OCI-LY1 (cell line): ENCODE results near the gene VSX2.

Experiments used
- EZH2 ChIP-seq: fragments of 200-600 bp; sonication (generic), shearing (Covaris generic); IDR thresholded peaks from 2 replicates; pipeline ENCODE4 v1.8.0; 2017; ENCODE audit warnings: borderline replicate concordance, mixed run types, mild to moderate bottlenecking, antibody characterized with exemption, low read length, moderate library complexity, mixed read lengths
- TF ChIP-seq, protein P1 (sequence below): fragments of 200-600 bp; sonication (generic), shearing (Covaris generic); IDR thresholded peaks from 2 replicates; pipeline ENCODE4 v1.5.1; 2017; ENCODE audit warnings: mild to moderate bottlenecking, antibody characterized with exemption, low read length, moderate library complexity, mixed read lengths

- TF ChIP-seq, protein P1, sequence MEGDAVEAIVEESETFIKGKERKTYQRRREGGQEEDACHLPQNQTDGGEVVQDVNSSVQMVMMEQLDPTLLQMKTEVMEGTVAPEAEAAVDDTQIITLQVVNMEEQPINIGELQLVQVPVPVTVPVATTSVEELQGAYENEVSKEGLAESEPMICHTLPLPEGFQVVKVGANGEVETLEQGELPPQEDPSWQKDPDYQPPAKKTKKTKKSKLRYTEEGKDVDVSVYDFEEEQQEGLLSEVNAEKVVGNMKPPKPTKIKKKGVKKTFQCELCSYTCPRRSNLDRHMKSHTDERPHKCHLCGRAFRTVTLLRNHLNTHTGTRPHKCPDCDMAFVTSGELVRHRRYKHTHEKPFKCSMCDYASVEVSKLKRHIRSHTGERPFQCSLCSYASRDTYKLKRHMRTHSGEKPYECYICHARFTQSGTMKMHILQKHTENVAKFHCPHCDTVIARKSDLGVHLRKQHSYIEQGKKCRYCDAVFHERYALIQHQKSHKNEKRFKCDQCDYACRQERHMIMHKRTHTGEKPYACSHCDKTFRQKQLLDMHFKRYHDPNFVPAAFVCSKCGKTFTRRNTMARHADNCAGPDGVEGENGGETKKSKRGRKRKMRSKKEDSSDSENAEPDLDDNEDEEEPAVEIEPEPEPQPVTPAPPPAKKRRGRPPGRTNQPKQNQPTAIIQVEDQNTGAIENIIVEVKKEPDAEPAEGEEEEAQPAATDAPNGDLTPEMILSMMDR, result no peak
- TF ChIP-seq EZH2, result no peak
These were observed 47.5 kb downstream of the VSX2 start for GRCh38 chr14:74286736-74287135.
